ACC112 (cell line): ENCODE results near the gene WNT1.

ENCODE experiments used
- H2AFZ ChIP-seq: fragments of 200-600 bp; sonication (generic); one replicate; pipeline ENCODE4 v1.6.0; 2017; ENCODE audit warnings: antibody characterized with exemption, low read length; ENCODE audit not compliant: unreplicated experiment
- H3K27ac ChIP-seq: fragments of 200-600 bp; sonication (generic); 2 replicates; pipeline ENCODE4 v1.5.1; 2014; ENCODE audit warnings: low read depth, mild to moderate bottlenecking, antibody characterized with exemption, low read length, moderate library complexity
- H3K27me3 ChIP-seq: fragments of 200-600 bp; sonication (generic); 2 replicates; pipeline ENCODE4 v1.6.1; 2014; ENCODE audit warnings: mild to moderate bottlenecking, antibody characterized with exemption, low read length, moderate library complexity, mixed read lengths; ENCODE audit not compliant: insufficient read depth
- H3K36me3 ChIP-seq: fragments of 200-600 bp; sonication (generic); 2 replicates; pipeline ENCODE4 v1.6.1; 2016; ENCODE audit warnings: mild to moderate bottlenecking, antibody characterized with exemption, low read length, moderate library complexity, mixed read lengths; ENCODE audit not compliant: insufficient read depth
- H3K4me1 ChIP-seq: fragments of 200-600 bp; sonication (generic); one replicate; pipeline ENCODE4 v1.6.1; 2016; ENCODE audit warnings: low read length, mixed read lengths; ENCODE audit not compliant: insufficient read depth, unreplicated experiment, control insufficient read depth
- H3K4me3 ChIP-seq: fragments of 200-600 bp; sonication (generic); 2 replicates; pipeline ENCODE4 v1.5.1; 2014; ENCODE audit warnings: mild to moderate bottlenecking, low read depth, low read length
- H3K79me2 ChIP-seq: fragments of 200-600 bp; sonication (generic); one replicate; pipeline ENCODE4 v1.6.0; 2016; ENCODE audit warnings: low read length; ENCODE audit not compliant: control insufficient read depth, unreplicated experiment, insufficient read depth

Gene WNT1

GRCh38 chr12:49030714-49031572 lies 52.8 kb downstream of the WNT1 start:
- no peak overlapping the region for H3K27ac ChIP-seq

GRCh38 chr12:49031573-49032161 lies 53.5 kb downstream of the WNT1 start:
- Histone ChIP-seq H3K27me3 (no peaks in the 10 kb centered on the region), H2AFZ (no peak overlapping the region), H3K27ac (no peak overlapping the region), H3K4me1 (no peaks in the 10 kb centered on the region), H3K79me2 (no peaks in the 10 kb centered on the region), H3K36me3 (peaks cover 19% of the 10 kb centered on the region), H3K4me3 (no peak overlapping the region)

More at GRCh38 chr12:49030714-49031572, 52.8 kb downstream of the WNT1 start:
- Histone ChIP-seq H3K4me3 (no peak overlapping the region), H3K79me2 (no peaks in the 10 kb centered on the region), H2AFZ (no peak overlapping the region), H3K36me3 (peaks cover 20% of the 10 kb centered on the region), H3K4me1 (no peaks in the 10 kb centered on the region), H3K27me3 (no peaks in the 10 kb centered on the region)
